Kidney (tissue), 14 donors: Measurements from ENCODE around the gene POU3F1. TPM values are rescaled to one million over a fixed set of nuclear protein-coding genes. Genes with fewer than 3 reads are reported as not detected.

Experiments
- DNase-seq, 5 donors: peaks; one replicate each; pipeline ENCODE4 v3.0.0-alpha.2; 2013 to 2020
- FAIRE-seq: peaks from 2 replicates; lab custom pipeline; 2012; peaks lifted over from hg19 to GRCh38; lab: Jason Lieb, UNC
- H3K27ac ChIP-seq, 2 donors: one replicate each; pipeline ENCODE4 v1.7.0; 2013; ENCODE audit warnings: low read depth in 2 of 2, low read length in 2 of 2, inconsistent platforms in 1 of 2
- H3K27me3 ChIP-seq: one replicate; pipeline ENCODE4 v1.7.1; 2013; ENCODE audit warnings: low read length, inconsistent platforms; ENCODE audit not compliant: control insufficient read depth, insufficient read depth
- H3K36me3 ChIP-seq, 3 donors: one replicate each; pipeline versions ENCODE4 v1.7.0 to v1.7.1; 2013; ENCODE audit warnings: low read length in 3 of 3, control low read depth in 1 of 3, inconsistent platforms in 1 of 3; ENCODE audit not compliant: insufficient read depth in 3 of 3, control insufficient read depth in 2 of 3
- H3K4me1 ChIP-seq, 3 donors: one replicate each; pipeline versions ENCODE4 v1.7.0 to v1.7.1; 2013; ENCODE audit warnings: low read length in 3 of 3, inconsistent platforms in 1 of 3, low read depth in 1 of 3; ENCODE audit not compliant: control insufficient read depth in 2 of 3, insufficient read depth in 2 of 3
- H3K4me3 ChIP-seq, 3 donors: one replicate each; pipeline versions ENCODE4 v1.7.0 to v1.8.1; 2013; ENCODE audit warnings: low read length in 3 of 3, control low read depth in 1 of 3, inconsistent platforms in 1 of 3
- H3K9ac ChIP-seq, 3 donors: one replicate each; pipeline versions ENCODE4 v1.7.0 to v1.7.1; 2013; ENCODE audit warnings: low read length in 3 of 3, control low read depth in 1 of 3, inconsistent platforms in 1 of 3
- H3K9me3 ChIP-seq, 3 donors: one replicate each; pipeline versions ENCODE4 v1.7.0 to v1.7.1; 2013; ENCODE audit warnings: low read length in 3 of 3, control low read depth in 1 of 3, inconsistent platforms in 1 of 3; ENCODE audit not compliant: control insufficient read depth in 2 of 3, insufficient read depth in 1 of 3
- intact Hi-C: fragments of 100-400 bp; cut with DNase I; formaldehyde crosslinking; loops from one replicate; pipeline ENCODE4 v1.11.1; 2022
- polyA plus RNA-seq: library from polyadenylated mRNA; stranded (reverse); fragments of 350-450 nt; fragmentation: Illumina TruSeq; extraction: RNeasy Lipid Tissue Mini Kit (QIAGEN cat#74804); gene quantifications from one replicate; pipeline ENCODE4 v1.2.3, GENCODE V29; 2014; ENCODE audit warnings: low read depth, low replicate concordance; ENCODE audit not compliant: insufficient read depth
- total RNA-seq: library from RNA; stranded (reverse); fragmentation: NEBNext Ultra II Directional; extraction: Animal tissue kit (Norgen Biotek cat#: 25700); gene quantifications from one replicate; pipeline ENCODE4 v1.2.1, GENCODE V29; 2021
- TF ChIP-seq, protein P1 (sequence below): IDR thresholded peaks from 3 replicates; pipeline ENCODE4 v1.5.1; 2012; ENCODE audit warnings: mild to moderate bottlenecking, moderate library complexity, borderline replicate concordance; ENCODE audit not compliant: insufficient read depth; ENCODE audit errors: extremely low read depth
- donor health status: control.
- donor health status: control.
- donor health status: control.
- donor health status: control.
- donor health status: control.
- donor health status: DM: yes; HTN: yes; CAD: no.
- donor health status: Normal renal cell carcinoma (clear cell type).

Gene POU3F1
- total and polyA plus RNA-seq, 2 donors from 2014 or later: not detected

DNA sequence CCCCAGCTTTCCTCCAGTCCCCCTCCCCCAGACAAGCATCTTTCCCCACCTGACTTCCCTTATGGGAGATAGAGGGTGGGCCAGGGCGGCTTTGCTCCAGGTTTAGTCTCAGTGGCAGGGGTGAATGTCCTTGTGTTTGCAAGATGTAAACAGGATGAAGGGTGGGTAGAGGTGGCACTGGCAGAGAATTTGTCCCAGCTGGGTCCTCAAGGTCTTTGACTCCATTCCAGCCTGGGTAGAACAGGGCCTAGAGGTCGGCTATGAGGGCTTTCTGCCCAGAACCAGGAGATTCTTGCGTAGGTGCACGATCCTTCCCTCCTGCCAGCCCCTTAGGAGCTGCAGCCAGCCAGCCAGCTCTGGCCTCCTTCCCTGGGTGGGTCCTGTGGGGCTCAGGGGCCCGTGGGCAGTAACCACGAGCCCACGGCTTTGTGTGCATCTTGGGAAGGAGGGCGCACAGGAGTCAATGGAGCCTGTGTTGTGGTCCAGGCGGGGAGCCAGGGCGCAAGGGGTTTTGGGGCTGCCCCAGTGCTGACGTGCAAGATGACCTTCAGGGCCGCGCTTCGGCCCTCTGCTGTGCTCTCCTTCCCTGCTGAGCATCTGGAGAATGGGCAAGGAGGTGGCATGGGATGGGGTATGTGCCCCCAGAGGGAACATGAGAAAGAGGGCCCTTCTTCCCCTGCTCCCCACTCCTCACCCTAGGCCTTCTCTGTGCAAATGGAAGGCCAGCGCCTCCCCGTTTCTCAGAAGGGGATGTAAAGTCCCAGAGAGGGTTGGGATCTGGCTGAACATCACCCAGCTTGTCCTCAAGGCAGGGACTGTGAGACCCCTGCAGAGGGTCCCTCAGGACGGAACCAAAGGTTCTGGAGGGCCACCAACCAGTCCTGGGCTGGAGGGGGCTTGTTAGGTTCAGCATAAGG lies 15.7 kb downstream of the POU3F1 start:
- TF ChIP-seq, protein P1, sequence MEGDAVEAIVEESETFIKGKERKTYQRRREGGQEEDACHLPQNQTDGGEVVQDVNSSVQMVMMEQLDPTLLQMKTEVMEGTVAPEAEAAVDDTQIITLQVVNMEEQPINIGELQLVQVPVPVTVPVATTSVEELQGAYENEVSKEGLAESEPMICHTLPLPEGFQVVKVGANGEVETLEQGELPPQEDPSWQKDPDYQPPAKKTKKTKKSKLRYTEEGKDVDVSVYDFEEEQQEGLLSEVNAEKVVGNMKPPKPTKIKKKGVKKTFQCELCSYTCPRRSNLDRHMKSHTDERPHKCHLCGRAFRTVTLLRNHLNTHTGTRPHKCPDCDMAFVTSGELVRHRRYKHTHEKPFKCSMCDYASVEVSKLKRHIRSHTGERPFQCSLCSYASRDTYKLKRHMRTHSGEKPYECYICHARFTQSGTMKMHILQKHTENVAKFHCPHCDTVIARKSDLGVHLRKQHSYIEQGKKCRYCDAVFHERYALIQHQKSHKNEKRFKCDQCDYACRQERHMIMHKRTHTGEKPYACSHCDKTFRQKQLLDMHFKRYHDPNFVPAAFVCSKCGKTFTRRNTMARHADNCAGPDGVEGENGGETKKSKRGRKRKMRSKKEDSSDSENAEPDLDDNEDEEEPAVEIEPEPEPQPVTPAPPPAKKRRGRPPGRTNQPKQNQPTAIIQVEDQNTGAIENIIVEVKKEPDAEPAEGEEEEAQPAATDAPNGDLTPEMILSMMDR: no peak
- no peaks in the 10 kb centered on the region for H3K9me3 ChIP-seq
- H3K4me1 ChIP-seq: peaks cover 0 to 24% (median 5%) of the 10 kb centered on the region in 3 donors
- no peaks in the 10 kb centered on the region for H3K27me3 ChIP-seq
- H3K4me3 ChIP-seq: no peak overlapping the region
- FAIRE-seq (no peak), DNase-seq (no peak)
- intact Hi-C loops: loop anchor here (10.0 kb wide), 1 partner anchor 804 kb away; no protein-coding TSS in a partner anchor
- peaks cover 0 to 2% (median under 1%) of the 10 kb centered on the region in 3 donors for H3K36me3 ChIP-seq
- H3K9ac ChIP-seq: no peak overlapping the region
- no peak overlapping the region for H3K27ac ChIP-seq

DNA sequence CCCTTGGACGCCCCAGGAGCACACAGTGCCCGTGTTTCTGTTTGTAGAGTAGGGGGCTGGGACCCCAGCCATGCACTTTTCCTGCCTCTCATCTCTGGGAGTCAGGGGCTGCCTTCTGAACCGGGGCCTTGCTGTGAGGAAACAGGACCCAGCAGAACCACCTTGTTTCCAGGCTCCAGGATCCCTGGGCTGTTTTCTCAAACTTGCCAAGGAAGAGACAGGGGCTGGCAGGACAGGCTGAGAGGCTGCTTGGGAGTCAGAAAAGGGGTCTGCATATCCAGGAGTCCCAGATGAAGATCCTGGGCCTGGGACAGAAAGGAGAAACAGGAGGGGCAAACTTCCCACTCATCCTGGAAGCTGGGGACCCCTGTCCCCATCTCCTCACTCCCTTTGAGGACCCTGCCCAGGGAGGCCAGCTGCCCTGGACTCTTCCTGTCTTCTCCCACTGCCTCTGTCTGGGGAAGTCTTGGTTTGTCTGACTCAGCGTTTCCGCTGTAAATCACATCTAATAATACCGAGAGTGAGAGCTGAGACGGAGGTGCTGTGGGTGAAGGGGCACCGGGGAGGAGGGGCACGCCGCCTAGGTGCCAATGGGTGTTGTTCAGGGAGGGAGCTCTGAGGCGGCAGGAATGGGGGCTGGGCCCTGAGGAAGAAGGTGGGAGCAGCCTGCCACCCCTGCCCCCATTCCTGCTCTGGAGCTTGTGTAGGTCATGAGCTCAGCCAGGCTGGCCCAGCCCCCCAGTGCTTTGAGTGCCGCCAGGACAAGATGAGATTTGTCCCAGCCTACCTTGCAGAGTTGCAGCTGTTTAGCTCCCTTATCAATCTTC lies 16.7 kb downstream of the POU3F1 start:
- Histone ChIP-seq H3K4me3 (no peak overlapping the region), H3K36me3 (peaks cover 3 to 9% (median 7%) of the 10 kb centered on the region in 3 donors), H3K27ac (peak overlapping the region in 1 of 2 donors; percentile 11), H3K4me1 (peaks cover 0 to 24% (median 5%) of the 10 kb centered on the region in 3 donors), H3K9ac (no peak overlapping the region), H3K27me3 (no peaks in the 10 kb centered on the region), H3K9me3 (no peaks in the 10 kb centered on the region)
- TF ChIP-seq, protein P1: no peak
- FAIRE-seq (no peak), DNase-seq (peak in 4 of 5 donors; percentile 55 to 82 (median 78))
- intact Hi-C loops: loop anchor here (10.0 kb wide), 1 partner anchor 805 kb away; no protein-coding TSS in a partner anchor

DNA sequence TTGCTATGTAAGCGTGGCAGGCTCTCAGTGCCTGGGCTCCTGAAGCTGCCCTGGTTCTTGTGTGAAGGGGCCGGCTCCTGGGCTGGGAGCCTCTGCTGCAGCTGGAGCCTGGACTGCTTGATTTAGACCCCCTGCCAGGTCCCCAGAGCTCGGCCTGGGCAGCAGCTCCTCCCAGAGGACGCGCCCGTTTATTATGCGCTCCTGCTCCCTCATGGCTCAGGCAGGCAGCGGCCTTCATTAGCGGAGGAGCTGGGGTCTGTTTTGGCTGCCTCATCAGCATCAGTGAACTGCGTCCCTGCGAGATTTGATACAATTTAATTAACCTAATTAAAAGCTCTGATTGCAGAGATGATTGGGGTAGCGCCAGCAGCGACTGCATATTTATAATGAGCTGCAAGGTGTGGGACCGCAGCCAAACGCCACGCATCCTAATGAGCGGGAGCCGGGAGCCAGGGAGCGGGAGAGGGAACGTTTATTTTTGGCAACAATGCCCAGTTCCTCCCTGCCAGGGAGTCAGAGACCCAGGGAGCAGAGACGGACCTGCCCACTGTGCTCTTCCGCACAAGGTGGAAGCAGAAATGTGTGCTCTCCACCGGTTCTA lies 17.4 kb downstream of the POU3F1 start:
- Histone ChIP-seq H3K27ac (no peak overlapping the region), H3K4me3 (no peak overlapping the region), H3K27me3 (no peaks in the 10 kb centered on the region), H3K4me1 (peaks cover 0 to 24% (median 5%) of the 10 kb centered on the region in 3 donors), H3K9ac (no peak overlapping the region), H3K9me3 (no peaks in the 10 kb centered on the region), H3K36me3 (peaks cover 3 to 10% (median 9%) of the 10 kb centered on the region in 3 donors)
- intact Hi-C loops: no loop called here
- FAIRE-seq (no peak), DNase-seq (peak in 4 of 5 donors; percentile 44 to 72 (median 65))
- TF ChIP-seq, protein P1: no peak
